GM12873 (cell line): ENCODE results near the gene WDR35.

Experiments used
- TF ChIP-seq, protein P1 (sequence below): IDR thresholded peaks from 2 replicates; pipeline ENCODE4 v1.5.1; 2012; ENCODE audit warnings: low read depth, mild to moderate bottlenecking, moderate library complexity, low read length, control low read depth; ENCODE audit not compliant: insufficient read depth; ENCODE audit errors: missing control alignments

The WDR35 gene

DNA sequence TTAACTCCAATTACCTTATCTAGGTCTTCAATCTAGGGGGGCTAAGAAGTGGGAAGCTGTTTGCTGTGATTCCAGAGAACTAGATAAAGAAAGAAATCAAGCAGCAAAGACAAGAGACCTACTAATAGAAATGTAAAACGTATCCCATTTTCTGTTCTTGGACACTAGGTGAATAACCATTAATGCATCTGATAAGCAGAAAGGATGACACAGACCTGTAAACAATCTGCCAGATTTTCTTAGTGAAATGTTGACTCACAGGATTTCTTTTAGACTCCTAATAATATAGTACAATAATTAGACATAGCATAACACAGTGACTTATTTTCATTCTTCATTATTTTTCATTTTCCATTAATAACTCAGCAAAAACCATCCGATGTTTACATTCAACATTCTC is 1.3 kb downstream of the WDR35 start:
- TF ChIP-seq, protein P1, sequence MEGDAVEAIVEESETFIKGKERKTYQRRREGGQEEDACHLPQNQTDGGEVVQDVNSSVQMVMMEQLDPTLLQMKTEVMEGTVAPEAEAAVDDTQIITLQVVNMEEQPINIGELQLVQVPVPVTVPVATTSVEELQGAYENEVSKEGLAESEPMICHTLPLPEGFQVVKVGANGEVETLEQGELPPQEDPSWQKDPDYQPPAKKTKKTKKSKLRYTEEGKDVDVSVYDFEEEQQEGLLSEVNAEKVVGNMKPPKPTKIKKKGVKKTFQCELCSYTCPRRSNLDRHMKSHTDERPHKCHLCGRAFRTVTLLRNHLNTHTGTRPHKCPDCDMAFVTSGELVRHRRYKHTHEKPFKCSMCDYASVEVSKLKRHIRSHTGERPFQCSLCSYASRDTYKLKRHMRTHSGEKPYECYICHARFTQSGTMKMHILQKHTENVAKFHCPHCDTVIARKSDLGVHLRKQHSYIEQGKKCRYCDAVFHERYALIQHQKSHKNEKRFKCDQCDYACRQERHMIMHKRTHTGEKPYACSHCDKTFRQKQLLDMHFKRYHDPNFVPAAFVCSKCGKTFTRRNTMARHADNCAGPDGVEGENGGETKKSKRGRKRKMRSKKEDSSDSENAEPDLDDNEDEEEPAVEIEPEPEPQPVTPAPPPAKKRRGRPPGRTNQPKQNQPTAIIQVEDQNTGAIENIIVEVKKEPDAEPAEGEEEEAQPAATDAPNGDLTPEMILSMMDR, result no peak

DNA sequence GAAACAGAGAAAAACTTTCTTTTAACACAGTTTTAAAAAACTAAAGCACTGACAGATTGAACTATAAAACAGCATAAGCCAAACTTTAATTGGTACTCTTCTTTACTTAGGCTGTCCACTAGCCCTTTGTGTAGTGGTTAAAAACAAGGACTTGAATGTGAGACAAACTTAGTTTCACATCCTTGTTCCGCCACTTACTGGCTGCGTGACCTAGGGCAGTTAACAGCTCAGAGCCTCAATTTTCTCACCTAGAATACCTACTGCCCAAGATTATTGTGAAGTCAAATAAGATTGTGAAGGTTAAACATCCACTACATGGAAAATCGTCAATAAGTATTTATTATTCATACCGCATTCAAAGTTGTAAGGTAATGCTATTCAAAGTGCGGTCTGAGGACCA is 2.0 kb downstream of the WDR35 start:
- TF ChIP-seq, protein P1, result no peak

DNA sequence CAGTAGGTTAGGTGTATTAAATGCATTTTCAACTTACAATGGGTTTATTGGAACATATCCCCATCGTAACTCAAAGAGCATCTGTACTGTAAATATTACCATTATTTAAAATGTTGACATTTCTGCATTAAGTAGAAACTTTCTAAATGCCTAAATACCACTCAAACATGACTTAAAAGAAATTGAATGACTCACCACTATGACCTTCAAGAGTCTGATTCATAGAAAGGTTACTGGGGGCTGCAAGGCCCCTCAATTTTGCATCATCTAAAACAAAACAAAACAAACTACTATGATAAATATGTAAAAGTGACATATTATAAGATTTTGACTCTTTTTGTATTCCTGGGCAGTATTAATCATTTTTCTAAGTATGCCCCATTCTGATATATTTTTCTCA is 7.6 kb downstream of the WDR35 start:
- TF ChIP-seq, protein P1, result no peak

DNA sequence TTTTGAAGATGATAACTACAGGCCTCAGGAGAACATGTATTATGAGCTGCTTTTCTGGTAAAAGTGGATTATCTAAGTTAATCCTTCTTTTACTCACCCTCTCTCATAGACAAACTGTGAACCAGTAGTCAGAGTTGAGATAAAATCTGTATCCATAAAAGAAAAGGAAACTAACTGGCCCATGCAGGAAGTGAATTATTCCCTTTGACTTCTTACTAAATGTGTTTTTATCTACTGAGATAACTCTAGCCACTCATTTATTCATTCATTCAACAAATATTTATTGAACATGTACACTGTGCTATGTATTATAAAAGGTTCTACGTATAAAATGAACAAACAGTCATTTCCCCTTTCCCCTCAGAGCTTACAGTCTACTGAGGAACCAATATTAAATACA is 10.0 kb downstream of the WDR35 start:
- TF ChIP-seq, protein P1, result no peak

DNA sequence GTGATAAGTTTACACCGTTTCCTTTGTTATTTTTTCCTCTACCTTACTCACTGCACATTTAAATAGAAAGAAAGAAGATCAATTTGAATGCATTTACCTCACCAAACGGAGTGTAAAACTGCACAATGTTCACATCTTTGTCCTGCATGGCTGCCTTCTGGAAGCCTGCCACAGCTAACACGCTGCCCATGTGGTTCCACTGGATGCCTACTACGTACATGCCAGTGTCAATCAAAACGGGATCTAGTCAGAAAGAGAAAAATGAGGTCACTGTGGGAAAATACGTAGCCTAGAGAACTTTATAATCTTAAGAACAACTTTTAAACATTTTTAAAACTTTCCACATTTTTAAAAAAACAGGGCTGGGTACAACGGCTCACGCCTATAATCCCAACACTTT is 16.4 kb downstream of the WDR35 start:
- TF ChIP-seq, protein P1, result no peak

DNA sequence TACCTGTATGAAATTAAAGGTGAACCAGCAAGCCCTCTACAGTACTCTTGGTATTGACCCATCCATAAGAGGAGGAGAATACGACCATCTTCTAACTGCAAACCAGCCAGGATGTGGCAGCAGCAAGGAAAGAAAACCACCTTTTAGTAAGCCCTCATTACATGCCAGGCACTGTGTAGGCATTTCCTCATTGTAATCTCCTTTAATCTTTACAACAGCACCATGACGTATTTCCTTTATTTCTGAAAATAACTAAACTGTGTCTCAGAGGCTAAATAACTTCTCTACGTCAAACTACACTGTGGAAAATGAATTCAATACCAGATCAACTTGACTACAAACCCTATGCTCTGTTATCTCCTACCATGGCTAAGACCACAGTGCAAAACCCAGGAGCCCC is 18.2 kb downstream of the WDR35 start:
- TF ChIP-seq, protein P1, result no peak

DNA sequence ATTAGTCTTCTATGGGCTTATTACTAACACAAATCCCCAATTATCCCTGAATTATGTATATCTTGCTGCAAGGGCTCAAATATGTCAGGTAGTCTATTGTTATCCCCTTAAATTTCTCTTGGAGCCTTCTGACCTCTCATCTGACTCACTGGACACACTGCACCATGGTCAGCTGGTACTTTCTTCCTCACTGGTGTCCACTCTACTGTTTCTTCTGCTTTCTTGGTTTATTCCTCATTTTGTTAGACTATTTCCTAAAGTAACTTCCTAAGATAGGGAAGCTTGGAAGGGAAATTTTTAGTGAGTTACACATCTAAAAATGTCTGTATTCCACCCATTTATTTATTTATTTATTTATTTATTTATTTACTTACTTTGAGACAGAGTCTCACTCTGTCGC is 26.5 kb downstream of the WDR35 start:
- TF ChIP-seq, protein P1, result no peak
